SK-N-SH treated with all-trans-retinoic acid at 6 μM for 48 hours (cell line): ENCODE data around the gene ACTL8.

ENCODE experiments used
- BACH2 ChIP-seq: fragments of 250-450 bp; sonication (Bioruptor Pico); IDR thresholded peaks from 2 replicates; pipeline ENCODE4 v1.9.0; 2021; ENCODE audit warnings: mild to moderate bottlenecking, borderline replicate concordance
- TCF4 ChIP-seq: fragments of 250-450 bp; sonication (Bioruptor Pico); IDR thresholded peaks from 2 replicates; pipeline ENCODE4 v1.8.0; 2021; ENCODE audit warnings: mild to moderate bottlenecking, moderate library complexity, borderline replicate concordance
- TSHZ2 ChIP-seq: fragments of 250-450 bp; sonication (Bioruptor Pico); IDR thresholded peaks from 2 replicates; pipeline ENCODE4 v1.5.0; 2020; ENCODE audit warnings: mild to moderate bottlenecking, moderate library complexity
- ZC3H10 ChIP-seq: fragments of 250-450 bp; sonication (Bioruptor Pico); IDR thresholded peaks from 2 replicates; pipeline ENCODE4 v1.5.1; 2021; ENCODE audit warnings: mild to moderate bottlenecking, moderate library complexity
- ZFP3 ChIP-seq: fragments of 250-450 bp; sonication (Bioruptor Pico); IDR thresholded peaks from 2 replicates; pipeline ENCODE4 v1.5.0; 2020; ENCODE audit warnings: mild to moderate bottlenecking, moderate library complexity
- TF ChIP-seq, protein P1 (sequence below): fragments of 250-450 bp; sonication (Bioruptor Pico); IDR thresholded peaks from 2 replicates; pipeline ENCODE4 v1.8.0; 2021; ENCODE audit warnings: low read depth, mild to moderate bottlenecking, moderate library complexity, borderline replicate concordance
- TF ChIP-seq, protein P2 (sequence below): fragments of 250-450 bp; sonication (Bioruptor Pico); IDR thresholded peaks from 2 replicates; pipeline ENCODE4 v1.5.1; 2021; ENCODE audit warnings: mild to moderate bottlenecking, moderate library complexity

DNA sequence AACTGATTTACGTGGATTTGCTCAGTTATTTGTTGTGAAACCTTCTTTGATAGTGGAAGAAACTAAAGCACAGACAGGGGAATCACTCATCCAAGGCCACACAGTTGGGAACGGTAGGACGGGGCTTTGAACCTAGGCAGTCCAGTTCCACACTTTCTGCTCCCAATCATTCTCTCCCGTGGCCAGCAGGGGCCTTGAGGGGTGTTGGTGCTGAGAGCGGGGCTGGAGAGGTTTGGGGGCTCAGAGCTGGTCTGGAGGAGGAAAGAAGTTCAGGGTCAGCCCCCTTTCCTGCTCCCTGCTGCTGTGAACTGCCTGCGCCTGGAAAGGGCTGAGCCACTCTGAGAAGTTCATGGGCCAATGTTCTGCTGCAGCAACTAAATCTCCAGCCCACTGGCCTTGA, 31.4 kb upstream of the ACTL8 start:
- TF ChIP-seq ZC3H10 (CRISPR knock-in tag): no peak
- TF ChIP-seq, protein P1, sequence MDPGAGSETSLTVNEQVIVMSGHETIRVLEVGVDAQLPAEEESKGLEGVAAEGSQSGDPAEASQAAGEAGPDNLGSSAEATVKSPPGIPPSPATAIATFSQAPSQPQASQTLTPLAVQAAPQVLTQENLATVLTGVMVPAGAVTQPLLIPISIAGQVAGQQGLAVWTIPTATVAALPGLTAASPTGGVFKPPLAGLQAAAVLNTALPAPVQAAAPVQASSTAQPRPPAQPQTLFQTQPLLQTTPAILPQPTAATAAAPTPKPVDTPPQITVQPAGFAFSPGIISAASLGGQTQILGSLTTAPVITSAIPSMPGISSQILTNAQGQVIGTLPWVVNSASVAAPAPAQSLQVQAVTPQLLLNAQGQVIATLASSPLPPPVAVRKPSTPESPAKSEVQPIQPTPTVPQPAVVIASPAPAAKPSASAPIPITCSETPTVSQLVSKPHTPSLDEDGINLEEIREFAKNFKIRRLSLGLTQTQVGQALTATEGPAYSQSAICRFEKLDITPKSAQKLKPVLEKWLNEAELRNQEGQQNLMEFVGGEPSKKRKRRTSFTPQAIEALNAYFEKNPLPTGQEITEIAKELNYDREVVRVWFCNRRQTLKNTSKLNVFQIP (CRISPR knock-in tag): no peak
- TF ChIP-seq, protein P2, sequence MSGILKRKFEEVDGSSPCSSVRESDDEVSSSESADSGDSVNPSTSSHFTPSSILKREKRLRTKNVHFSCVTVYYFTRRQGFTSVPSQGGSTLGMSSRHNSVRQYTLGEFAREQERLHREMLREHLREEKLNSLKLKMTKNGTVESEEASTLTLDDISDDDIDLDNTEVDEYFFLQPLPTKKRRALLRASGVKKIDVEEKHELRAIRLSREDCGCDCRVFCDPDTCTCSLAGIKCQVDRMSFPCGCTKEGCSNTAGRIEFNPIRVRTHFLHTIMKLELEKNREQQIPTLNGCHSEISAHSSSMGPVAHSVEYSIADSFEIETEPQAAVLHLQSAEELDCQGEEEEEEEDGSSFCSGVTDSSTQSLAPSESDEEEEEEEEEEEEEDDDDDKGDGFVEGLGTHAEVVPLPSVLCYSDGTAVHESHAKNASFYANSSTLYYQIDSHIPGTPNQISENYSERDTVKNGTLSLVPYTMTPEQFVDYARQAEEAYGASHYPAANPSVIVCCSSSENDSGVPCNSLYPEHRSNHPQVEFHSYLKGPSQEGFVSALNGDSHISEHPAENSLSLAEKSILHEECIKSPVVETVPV (CRISPR knock-in tag): no peak
- TF ChIP-seq TCF4: no peak
- no peak for TF ChIP-seq BACH2 (CRISPR knock-in tag)
- TF ChIP-seq TSHZ2: no peak
- TF ChIP-seq ZFP3: no peak
